ENCODE results near the gene GALR2.
"Not testable (repeated sequence)": the region's sequence is repeated elsewhere in the genome, so short reads cannot be mapped to it uniquely, and the experiment has no call there.

Gene GALR2

GRCh38 chr17:76074390-76075363 lies at the start of gene GALR2:
TSS of gene GALR2 (plus strand) at chr17:76074781. CDS start at chr17:76074884, 103 bp downstream.
- no peak for DNase-seq (ENCODE audit: low read depth)

GRCh38 chr17:76025294-76025693 lies 49.3 kb upstream of the GALR2 start:
- DNase-seq (ENCODE audit: low read depth): no peak

- no peak for DNase-seq (ENCODE audit: low read depth)
Measured at GRCh38 chr17:76026714-76027158, 47.8 kb upstream of the GALR2 start.

DNA sequence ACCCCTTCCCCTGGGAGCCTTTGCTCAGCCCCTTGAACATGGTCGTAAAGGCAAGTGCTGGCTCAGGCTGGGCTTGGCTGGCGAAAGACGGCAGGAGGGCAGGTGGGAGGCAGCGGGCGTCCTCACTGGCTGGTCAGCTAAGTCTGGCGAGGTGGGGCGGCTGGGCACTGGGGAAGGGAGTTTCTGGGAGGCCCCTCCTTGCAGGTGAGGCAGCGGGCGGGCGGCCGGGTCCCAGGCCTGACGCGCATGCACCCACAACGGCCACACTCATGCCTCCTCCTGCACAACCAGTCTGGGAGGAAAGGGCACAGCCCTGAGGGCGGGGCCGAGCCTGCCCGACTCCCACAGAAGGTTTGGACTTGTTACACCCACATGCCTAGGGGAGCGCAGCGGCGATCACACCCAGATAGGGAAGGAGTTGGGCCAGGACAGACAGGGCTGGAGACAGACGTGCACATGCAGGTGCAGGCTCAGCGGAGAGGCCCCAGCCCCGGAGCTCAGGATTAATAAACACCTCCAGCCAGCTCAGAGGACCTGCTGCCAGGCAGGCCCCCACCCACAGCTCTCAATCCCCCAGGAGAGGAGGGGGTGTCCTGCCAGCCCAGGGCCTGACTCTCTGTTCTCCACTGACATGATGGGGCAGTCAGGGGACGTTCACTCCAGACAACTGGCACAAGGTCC lies 47.3 kb upstream of the GALR2 start, which contains the start of gene EVPL:
TSS of gene EVPL (minus strand) at position 148 of the 681 bp plus-strand sequence. CDS start at position 40, 108 bp downstream.
- DNase-seq (ENCODE audit: low read depth): no peak

- DNase-seq (ENCODE audit: low read depth): no peak
Measured at GRCh38 chr17:76032073-76032779, 42.4 kb upstream of the GALR2 start.

- no peak for DNase-seq (ENCODE audit: low read depth)
Measured at GRCh38 chr17:76032780-76033108, 41.8 kb upstream of the GALR2 start.

DNA sequence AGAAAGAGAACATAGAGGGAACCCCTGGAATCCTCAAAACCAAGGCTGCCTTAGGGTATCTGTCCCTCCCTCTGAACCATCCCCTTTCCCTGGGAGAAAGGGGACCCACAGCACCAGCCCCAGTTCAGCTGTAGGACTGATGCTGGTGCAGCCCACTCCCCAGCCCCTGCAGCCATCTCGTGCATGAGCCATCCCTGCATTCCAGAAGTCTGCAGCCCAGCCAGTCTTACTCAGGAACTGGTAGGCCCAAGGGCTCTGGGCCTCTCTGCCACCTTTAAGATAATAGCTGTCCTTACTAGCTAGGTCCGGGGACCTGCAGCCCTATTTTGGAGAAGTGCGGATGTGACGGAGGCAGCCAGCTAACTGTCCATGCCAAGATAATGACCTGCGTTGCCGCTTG lies 41.4 kb upstream of the GALR2 start:
- no peak for DNase-seq (ENCODE audit: low read depth)

DNA sequence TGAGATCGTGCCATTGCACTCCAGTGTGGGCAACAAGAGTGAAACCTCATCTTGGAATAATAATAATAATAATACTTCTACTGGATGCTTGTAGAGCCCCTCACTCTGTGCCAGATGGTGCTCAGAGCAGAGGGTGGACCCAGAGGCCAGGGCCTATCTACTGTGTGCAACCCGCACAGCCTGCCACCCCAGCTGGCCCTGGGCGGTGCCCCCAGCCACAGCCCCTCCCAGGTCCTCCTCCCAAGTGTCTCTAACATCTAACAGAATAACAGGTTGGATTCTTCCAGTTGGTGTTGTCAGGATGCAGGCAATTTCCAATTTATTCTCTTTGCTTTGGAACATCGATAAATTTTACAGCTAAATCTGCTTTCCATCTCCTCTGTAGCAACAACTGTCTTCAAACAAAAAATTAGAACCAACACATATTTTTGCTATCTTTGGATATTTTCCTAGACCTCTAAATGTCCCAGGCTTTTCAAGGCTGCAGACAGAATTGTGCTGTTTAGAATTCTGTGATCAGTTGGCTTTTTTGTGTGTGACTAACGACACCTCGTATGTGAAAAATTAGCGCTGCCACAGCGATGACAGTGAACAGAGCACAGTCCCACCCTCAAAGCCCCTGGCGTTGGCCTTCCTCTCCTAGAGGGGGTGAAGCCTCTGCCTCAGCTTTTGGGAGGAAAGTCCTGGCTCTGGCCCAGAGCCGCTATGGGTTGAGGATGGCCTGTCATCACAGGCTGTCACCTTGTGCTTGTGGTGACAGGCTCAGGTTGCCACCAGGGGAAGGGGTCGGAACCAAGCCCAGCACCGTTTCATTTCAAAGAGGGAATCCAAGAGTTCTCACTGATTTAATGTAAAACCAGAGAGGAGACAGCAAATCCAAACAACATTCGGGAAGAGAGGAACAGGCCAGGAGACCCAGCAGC lies 39.9 kb upstream of the GALR2 start:
- no peak for DNase-seq (ENCODE audit: low read depth)

DNA sequence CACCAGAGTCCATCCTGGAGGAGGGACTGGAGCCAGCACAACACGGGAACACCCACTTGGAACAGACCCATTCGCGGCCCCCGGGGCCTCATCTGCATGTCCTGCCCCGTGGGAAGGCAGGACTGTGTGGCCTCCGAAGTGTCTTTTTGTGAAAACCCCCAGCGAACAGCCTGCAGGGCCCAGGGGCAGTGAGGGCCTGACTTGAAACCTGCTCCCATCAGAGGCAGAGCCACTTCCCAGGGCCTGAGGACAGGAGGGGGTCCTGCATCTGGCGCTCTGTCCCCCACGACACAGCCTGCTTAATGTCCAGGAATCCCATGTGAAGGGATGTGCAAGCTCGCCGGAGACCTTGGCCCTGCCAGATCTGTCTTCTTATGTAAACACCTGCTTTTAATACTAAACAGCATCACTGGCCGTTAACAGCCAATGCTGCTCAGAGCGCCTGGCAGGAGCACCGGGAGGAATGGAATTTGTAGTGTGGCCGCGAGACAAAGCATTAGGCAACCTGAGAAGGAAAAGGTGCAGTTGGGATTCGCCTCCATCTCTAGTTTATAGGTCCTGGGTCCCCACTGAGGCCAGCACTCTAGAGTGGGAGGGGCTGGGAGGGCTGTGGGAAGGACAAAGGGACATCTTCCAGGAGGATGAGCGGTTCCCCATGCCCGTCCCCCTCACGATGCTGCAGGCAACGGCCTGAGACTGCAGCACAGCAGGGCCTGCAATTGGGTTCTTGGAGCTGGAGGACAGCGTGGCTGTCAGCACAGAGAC lies 37.9 kb upstream of the GALR2 start:
- DNase-seq (ENCODE audit: low read depth): no peak

DNA sequence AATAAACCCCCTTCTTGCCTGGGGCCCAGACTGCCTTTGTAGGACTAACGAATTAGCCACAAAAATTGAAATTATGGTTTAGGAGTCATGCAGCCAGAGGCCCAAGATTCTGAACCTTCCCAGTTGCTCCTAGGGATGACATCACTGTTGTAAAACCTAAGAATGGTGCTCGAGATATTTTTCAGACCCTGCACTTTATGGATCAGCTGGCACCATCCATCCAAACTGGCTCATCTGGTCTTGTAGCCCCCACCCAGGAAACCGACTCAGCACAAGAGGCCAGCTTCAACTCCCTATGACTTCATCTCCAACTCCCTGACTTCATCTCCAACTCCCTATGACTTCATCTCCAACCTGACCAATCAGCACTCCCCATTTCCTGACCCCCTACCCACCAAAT lies 36.5 kb upstream of the GALR2 start:
- no peak for DNase-seq (ENCODE audit: low read depth)

- no peak for DNase-seq (ENCODE audit: low read depth)
Measured at GRCh38 chr17:76039121-76039520, 35.5 kb upstream of the GALR2 start.

DNA sequence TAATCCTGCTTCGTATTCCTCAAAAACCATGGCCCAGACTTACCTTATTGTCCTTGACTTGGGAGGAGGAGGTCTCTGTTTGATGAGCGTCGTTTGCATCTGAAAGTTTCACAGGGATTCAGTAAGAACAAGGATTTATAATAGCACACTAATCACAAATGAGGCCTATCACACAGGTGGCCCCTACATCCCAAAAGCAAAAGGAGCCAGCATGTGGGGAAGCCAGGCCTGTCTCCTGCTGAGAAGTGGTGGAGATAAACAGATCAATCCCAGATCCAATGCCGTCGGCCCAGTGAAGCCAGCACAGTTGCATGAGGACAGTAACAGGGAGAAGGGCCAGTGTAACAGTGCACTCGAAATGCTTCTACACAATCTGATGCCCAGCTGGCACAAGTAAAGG lies 34.2 kb upstream of the GALR2 start:
- no peak for DNase-seq (ENCODE audit: low read depth)

DNA sequence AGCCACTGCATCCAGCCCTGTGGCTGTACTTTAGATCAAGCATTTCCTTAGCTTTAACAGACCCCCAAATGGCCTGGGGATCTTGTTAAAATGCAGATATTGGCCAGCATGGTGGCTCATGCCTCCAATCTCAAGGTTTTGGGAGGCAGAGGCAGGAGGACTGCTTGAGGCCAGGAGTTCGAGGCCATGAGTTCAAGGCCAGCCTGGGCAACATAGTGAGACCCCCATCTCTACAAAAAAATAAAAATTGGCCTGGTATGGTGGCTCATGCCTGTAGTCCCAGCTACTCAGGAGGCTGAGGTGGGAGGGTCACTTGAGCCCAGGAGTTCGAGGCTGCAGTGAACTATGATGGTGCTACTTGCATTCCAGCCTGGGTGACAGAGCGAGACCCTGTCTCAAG lies 31.7 kb upstream of the GALR2 start:
- not testable (repeated sequence) for DNase-seq (ENCODE audit: low read depth)

GRCh38 chr17:76044475-76045007 lies 30.0 kb upstream of the GALR2 start:
- DNase-seq (ENCODE audit: low read depth): not testable (repeated sequence)

DNA sequence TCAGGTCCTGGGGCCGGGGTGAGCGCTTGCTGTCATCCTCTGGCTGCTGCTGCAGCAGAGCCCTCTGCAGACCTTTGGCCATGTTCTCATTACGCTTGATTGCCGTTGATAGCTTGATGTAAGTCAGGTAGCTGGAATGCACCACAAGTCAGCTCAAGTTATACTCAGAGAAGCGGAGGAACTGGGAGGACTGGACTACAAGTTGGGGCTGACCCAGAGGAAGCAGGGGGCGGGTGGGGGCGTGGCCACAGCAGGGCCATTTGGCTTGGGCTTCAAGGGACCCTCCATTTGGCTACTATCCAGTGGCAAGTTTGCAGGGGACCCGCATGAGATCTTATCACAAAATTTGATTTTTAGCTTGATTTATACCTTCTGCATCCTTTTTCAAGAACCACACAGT lies 28.5 kb upstream of the GALR2 start:
- DNase-seq (ENCODE audit: low read depth): no peak

- no peak for DNase-seq (ENCODE audit: low read depth)
Measured at GRCh38 chr17:76048025-76048605, 26.5 kb upstream of the GALR2 start.

- no peak for DNase-seq (ENCODE audit: low read depth)
Measured at GRCh38 chr17:76048711-76049110, 25.9 kb upstream of the GALR2 start.

GRCh38 chr17:76049239-76049638 lies 25.3 kb upstream of the GALR2 start:
- no peak for DNase-seq (ENCODE audit: low read depth)

- DNase-seq (ENCODE audit: low read depth): no peak
Measured at GRCh38 chr17:76049836-76050537, 24.6 kb upstream of the GALR2 start.
